Medulla oblongata (tissue), 1 donor: ENCODE measurements around the gene SGCD.
A peak's percentile ranks its signal among the peaks of the same experiment; 100 is the strongest.

Experiments used
- DNase-seq: peaks from one replicate; pipeline ENCODE4 v3.0.0-alpha.2; 2015; ENCODE audit errors: extremely low spot score

SGCD gene

GRCh38 chr5:156456857-156457256 is 129.9 kb downstream of the SGCD start:
- DNase-seq: no peak

- DNase-seq: no peak
Observed at GRCh38 chr5:156459812-156460385, 132.9 kb downstream of the SGCD start.

- no peak for DNase-seq
Observed at GRCh38 chr5:156460471-156460870, 133.5 kb downstream of the SGCD start.

- no peak for DNase-seq
Observed at GRCh38 chr5:156466871-156467270, 139.9 kb downstream of the SGCD start.

GRCh38 chr5:156469636-156470035 is 142.7 kb downstream of the SGCD start:
- peak; percentile 30 for DNase-seq

GRCh38 chr5:156471893-156472292 is 144.9 kb downstream of the SGCD start:
- DNase-seq: no peak

- DNase-seq: peak; percentile 31
Observed at GRCh38 chr5:156473269-156473908, 146.4 kb downstream of the SGCD start.

- DNase-seq: peak; percentile 86
Observed at GRCh38 chr5:156474251-156474650, 147.3 kb downstream of the SGCD start.

- peak; percentile 51 for DNase-seq
Observed at GRCh38 chr5:156475182-156476157, 148.5 kb downstream of the SGCD start.

GRCh38 chr5:156476158-156476551 is 149.2 kb downstream of the SGCD start:
- DNase-seq: no peak

GRCh38 chr5:156476678-156477077 is 149.7 kb downstream of the SGCD start:
- DNase-seq: peak; percentile 46

GRCh38 chr5:156477196-156477595 is 150.2 kb downstream of the SGCD start:
- DNase-seq: no peak

- DNase-seq: no peak
Observed at GRCh38 chr5:156479849-156480248, 152.9 kb downstream of the SGCD start.

- no peak for DNase-seq
Observed at GRCh38 chr5:156481741-156482140, 154.8 kb downstream of the SGCD start.

- DNase-seq: no peak
Observed at GRCh38 chr5:156482818-156483217, 155.9 kb downstream of the SGCD start.

GRCh38 chr5:156486394-156487238 is 159.7 kb downstream of the SGCD start:
- no peak for DNase-seq

- DNase-seq: no peak
Observed at GRCh38 chr5:156491766-156492165, 164.8 kb downstream of the SGCD start.

GRCh38 chr5:156496291-156496690 is 169.3 kb downstream of the SGCD start:
- DNase-seq: no peak

- DNase-seq: peak; percentile 82
Observed at GRCh38 chr5:156497804-156498208, 170.8 kb downstream of the SGCD start.

GRCh38 chr5:156498226-156498980 is 171.4 kb downstream of the SGCD start:
- no peak for DNase-seq

- no peak for DNase-seq
Observed at GRCh38 chr5:156500755-156501154, 173.8 kb downstream of the SGCD start.
